GM18867 (cell line): ENCODE results near the gene MTA1.

Experiments used
- ATAC-seq: cut with Tn5 transposase; IDR thresholded peaks from one replicate; pipeline ENCODE4 v1.9.1; 2021; ENCODE audit warnings: mild to moderate bottlenecking, moderate library complexity; ENCODE audit not compliant: unreplicated experiment

The MTA1 gene

DNA sequence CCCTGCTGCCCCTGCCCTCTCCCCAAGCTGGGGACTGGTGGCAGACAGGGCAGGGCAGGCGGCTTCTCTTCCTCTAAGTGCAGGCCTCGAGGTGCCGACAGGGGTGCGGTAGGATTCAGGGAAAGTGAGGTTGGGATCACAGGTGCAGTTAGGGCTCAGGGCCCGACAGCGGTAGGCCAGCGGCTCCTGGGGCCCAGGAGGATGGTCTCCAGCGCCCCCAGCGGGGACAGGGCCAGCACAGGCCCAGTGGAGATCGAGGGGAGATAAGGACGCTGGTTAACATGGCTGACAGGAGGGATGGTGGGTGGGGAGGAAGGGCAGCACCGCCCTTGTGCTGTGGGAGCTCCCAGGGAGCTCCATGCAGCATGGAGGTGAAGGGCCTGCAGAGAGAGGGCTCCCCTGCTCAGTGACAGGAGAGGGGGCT lies 66.1 kb downstream of the MTA1 start:
- no peak for ATAC-seq

DNA sequence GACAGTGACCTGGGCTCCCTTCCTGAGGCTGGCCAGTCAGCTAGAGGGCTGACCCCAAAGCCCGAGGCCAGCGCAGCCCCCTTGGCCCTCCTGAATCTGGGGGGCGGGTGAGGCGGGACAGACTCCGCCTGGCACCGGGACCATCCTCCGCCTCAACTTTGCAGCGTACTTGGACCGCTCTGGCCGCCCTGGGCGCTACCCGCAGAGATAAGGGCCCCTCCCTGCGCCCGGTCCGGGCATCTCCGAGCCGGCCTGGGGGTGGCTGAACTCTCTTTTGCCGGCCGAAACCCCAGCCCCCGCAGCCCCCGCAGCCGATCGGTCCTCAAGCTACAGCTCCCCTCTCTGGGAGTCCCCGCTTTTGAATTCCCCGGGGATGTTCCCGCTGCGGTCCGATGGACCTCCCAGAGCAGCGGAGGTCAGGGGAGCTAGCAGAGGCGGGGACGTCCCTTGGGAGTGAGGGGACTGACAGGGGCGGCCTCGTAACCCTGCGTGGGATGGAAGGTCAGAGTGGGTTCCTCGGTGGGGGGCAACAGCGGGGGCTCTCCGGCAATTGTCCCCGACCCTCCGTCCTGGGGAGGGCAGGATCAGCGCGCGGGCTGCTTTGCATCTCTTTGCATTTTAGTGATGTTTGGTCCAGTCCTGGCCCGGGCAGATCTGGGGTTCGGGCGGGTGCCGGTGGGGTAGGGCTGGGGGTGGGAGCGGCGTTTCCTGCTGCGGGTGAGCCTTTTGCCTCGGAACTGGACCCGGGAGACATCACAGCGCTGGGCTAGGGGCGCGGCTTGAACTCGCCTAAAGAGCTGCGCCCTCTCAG lies 66.7 kb downstream of the MTA1 start, which contains the start of gene CRIP1:
CRIP1 (plus strand) TSS at position 724 of the 811 bp plus-strand sequence. CDS start 374 bp downstream, outside the sequence.
- no peak for ATAC-seq

DNA sequence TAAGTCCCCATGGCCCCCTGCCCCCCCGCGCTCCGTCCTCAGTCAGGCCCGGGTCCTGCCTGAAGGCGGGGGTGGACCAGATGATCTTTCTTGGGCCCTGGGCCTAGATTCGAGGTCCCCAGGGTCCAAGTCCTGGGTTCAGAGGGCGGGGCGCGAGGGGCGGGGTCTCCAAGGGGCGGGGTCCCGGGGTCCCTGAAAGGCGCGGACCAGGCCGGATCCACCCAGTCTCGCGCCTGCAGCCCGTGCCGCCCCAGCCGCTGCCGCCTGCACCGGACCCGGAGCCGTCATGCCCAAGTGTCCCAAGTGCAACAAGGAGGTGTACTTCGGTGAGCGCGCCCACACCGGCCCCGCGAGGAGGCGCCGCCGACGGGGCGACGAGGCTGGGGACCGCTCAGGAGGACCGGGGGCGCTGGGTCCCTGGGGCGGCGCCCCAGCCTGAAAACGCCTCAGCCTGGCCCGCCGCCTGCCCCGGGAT lies 67.4 kb downstream of the MTA1 start:
- ATAC-seq, result no peak

DNA sequence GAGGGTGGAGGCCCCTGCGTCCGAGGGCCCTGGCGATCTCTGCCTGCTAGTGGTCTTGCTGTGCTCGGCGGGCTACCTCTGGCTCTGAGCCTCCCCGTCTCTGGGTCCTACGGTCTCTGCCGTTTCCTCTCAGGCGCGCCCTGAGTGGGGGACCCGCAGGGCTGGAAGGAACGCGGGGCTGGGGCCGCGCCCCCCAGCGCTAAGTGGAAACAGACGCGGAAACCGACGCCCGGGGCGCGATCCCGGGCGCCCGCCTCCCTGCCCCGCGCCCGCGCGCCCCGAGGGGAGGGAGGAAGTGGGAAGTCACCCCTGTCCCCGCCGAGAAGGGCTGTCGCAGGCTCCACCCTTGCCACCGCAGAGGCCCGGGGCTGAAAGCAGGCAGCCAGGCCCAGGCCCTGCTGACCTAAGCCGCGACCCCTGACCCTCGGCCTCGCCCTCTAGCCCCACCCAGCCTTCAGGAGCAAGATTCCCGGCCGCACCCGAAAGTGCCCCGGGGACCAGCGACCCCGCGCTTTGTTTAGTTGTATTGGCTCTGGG lies 67.9 kb downstream of the MTA1 start:
- no peak for ATAC-seq

DNA sequence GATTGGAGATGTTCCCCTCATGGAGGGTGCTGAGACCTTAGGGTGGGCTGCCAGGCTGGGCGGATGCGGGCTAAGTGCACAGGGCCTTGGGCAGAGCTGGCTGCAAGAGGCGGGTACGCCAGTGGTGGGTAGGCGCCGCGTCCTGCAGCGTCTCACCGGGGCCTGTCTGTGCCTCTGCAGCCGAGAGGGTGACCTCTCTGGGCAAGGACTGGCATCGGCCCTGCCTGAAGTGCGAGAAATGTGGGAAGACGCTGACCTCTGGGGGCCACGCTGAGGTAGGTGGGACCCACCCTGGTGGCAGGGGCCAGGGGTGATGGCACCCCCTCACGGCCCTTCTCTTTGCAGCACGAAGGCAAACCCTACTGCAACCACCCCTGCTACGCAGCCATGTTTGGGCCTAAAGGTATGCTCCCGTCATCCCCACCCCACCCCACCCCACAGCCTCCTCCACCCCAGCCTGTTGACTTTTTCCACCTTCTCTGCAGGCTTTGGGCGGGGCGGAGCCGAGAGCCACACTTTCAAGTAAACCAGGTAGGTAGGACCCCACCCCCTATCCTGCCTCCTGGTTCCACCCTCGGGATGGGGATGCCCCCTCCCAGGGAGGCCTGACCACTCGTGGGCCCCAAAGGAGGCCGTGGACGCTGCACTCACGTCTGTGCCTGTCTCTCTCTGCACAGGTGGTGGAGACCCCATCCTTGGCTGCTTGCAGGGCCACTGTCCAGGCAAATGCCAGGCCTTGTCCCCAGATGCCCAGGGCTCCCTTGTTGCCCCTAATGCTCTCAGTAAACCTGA lies 68.6 kb downstream of the MTA1 start:
- ATAC-seq, result no peak

DNA sequence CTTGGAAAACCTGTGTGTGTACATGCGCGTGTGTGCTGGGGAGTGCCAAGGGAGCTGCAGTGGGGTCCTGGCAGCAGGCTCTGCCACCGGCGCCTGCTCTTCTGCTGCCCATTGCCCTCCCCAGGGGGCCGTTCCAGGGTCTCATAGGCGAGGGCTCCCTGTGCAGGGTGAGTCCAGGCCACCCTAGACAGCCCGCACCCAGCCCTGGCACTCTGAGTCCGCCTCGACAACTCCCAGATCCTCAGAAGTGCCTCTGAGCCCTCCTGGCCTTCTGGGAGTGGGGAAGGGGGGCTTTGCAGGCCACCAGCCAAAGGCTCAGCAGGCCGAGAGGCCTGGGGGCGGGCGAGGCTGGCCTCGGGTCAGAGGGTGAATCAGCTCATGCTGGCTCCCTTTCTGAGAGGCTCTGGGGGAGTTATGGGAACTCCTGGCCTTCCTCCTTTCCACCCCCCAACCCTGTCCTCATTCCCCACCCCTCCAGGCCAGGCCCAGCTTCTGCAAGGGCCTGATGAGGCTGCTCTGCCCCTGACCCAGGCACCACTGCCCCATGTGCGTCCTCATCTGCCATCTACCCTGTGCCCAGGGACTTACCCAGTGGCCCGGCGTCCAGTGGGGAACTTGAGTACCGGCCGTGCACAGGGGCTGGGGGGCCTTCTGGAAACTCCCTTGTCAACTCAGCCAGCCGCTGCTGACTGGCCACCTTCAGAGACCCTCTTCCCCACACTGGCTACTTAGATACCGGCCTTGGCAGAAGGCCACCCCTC lies 69.3 kb downstream of the MTA1 start:
- ATAC-seq, result no peak

DNA sequence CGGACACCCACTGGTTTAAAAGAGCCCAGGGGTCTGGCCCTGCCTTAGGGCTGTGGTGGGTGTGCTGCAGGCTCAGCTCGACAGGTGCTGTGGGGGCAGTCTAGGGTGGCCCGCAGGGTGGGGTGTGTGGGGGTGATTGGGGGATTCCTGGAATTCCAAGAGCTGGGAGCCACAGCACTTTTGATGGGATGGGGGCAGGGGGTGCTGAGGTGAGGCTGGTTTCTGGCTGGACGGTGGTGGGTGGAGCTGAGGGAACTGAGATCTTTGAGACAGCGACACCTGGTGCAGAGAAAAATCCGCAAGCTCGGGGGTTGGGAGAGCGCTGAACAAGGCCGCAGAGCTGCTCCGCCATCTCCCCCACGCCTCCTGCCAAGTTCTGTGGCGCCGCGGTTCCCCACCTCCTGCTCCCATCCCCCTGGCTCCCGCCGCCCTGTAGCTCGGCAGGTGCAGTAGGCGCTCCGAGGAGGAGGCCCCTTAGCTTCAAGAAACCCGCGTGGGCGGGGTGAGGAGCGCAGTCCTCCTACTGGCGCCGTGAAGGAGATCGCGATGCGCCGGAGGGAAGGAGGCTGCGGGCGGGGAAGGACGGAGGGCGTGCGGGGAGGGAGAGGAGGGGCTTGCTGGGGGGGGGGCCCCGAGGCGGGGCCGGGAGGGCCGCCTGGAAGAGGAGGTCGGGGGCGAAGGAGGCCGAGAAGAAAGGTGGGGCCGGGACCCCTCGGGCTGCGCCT lies 70.1 kb downstream of the MTA1 start:
- no peak for ATAC-seq

DNA sequence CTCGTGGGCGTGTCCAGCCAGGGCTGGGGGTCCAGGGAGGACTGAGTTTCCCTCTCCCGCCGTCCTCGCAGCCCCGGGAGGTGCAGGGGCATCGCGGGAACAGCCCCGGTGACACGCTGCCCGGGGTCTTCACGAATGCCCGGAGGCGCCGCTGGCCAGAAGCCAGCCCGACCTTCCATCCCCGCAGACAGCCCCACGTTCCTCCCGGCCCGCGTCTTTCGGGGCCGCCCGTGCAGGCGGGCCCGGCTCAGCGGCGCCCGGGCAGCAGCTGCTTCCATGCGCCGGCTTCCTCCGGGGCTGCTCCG lies 70.6 kb downstream of the MTA1 start:
- ATAC-seq, result peak; percentile 1

DNA sequence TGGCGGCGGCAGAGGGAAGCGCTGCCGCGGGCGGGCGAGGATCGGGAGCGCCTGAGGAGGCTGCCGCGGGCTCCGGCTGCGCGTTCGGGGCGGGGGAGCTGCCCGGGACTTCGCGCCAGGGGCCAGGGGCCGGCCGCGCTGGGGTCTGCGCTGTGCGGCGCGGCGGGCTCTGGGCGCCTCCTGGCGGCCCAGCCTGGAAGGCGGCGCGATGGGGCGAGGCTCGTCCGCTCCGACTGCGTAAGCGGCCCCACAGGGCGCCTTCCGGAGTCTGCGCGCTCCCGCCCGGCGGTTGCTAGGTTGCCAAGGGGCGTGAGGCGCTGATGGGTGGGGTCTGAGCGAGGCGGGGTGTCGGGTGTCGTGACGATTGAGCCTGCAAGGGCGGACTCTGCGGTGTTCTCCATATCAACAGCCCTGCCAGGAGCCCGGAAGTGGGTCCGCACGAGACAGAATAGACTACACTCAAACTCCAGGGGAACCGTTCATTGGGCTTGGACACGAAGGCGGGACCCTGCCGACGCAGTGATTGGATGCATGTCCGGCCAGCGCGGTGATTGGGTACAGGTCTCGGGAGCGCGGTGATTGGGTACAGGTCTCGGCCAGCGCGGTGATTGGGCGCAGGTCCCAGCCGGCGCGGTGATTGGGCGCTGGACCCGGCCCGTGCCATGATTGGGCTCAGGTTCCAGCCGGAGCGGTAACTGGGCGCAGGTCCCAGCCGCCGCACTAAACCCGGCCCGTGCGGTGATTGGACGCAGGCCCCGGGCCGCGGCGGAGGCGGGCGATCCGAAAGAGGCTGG lies 71.1 kb downstream of the MTA1 start, which contains the start of gene TEDC1:
TEDC1 (plus strand) TSS at position 675 of the 794 bp plus-strand sequence. CDS start 130 bp downstream, outside the sequence.
- peak; percentile 65 for ATAC-seq

DNA sequence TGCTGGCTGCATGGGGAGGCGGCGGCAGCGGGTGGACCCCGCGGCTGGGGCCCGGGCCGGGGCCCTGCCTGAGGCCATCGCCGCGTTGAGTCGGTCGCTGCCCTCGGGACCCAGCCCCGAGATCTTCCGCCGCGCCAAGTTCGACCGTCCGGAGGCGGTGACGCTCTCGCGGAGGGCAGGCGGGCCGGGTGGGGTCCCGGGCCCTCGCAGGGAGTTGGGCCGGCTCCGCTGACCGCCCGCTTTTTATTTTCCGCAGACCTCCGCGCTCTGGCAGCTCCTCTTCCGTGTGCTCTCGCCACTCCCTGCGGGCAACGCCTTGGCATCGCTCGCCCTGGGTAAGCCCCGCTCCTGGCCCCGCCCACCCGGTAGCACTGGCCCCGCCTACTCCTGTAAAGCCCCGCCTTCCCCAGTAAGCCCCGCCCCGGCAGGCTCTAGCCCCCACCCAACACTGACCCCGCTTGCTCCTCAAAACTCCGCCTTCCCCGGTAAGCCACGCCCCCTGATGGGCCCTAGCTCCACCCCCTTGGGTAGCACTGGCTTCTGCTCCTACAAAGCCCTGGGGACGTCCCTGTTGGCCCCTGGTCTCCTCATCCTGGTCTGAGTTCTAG lies 71.8 kb downstream of the MTA1 start:
- peak; percentile 9 for ATAC-seq

DNA sequence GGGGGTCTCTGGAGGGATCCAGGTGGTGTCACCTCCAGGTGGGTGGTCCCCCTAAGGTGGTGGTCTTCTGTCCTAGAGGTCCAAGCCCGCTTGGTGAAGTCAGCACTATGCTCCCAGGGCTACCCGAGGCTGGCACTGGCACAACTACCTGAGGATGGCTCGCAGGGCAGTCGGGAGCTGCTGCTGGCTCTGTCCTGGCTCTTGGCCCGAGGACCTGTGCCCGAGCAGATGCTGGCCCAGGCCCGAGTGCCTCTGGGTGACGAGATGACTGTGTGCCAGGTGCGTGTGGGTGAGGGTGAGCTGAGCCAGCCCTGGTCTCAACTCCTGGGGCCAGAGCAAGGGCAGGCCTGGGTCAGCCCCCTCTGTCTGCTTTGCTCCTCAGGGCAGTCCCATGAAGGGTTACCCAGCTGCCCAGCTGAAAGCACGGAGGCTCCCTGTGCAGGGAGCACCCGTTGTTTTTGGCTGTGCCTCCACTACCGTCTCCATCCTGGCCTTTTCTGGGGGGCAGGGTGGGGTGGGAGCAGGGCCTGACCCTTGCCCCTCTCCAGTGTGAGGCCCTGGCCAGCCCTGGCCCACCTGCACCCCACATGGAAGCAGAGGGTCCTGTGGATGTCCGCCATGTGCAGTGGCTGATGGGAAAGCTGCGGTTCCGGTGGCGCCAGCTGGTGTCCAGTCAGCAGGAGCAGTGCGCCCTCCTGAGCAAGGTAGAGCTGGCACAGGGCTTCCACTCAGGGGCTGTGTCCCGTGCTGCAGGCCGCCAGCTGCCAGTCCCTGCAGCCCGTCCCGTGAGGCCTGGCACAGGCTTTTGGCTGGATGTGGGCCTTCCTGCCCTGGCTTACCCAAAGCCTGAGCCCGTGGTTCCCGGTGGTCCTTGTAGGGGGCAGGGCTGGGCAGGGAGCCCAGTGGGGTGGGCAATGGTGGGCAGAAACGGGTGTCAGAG lies 72.7 kb downstream of the MTA1 start:
- ATAC-seq, result no peak

DNA sequence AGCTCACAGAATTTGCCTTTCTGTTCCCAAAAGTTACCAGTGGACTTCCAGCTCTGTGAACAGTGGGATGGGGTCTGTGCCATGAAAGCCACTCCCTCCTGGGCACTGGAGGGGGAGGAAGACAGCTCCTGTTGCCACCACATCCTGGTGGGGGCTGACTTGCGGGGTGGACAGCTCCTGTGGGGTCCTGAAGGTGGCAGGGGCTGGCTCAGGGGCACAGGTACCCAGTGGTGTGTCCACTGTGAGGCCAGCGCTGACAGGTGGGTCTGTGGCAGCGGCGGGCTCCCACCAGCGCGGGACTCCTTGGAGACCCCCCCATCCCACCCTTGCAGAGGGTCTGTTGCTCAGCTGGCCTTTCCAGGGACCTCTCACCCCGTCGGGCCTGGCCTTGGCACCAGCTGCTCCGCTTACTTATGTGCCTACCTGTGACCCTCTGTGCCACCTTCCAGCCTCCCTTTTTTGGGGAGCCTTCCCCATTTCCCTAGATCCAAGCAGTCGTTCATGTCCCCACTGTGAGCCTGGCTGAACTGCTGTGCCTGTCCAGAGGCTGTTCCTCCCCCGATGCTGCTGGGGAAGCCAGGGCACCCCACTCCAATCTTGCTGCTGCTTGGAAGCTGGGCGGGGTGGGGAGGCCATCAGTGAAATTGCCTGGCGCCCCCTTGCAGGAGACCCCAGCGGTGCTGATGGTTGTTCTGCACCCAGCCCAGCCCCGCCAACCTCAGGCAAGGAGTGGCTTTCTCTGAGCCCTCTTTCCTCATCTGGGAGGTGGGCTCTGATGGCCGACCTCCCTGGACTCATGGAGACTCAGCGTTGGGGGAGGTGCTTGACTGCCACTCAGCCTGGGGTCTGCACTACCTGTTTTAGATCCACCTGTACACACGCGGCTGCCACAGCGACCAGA lies 73.6 kb downstream of the MTA1 start:
- ATAC-seq, result no peak

DNA sequence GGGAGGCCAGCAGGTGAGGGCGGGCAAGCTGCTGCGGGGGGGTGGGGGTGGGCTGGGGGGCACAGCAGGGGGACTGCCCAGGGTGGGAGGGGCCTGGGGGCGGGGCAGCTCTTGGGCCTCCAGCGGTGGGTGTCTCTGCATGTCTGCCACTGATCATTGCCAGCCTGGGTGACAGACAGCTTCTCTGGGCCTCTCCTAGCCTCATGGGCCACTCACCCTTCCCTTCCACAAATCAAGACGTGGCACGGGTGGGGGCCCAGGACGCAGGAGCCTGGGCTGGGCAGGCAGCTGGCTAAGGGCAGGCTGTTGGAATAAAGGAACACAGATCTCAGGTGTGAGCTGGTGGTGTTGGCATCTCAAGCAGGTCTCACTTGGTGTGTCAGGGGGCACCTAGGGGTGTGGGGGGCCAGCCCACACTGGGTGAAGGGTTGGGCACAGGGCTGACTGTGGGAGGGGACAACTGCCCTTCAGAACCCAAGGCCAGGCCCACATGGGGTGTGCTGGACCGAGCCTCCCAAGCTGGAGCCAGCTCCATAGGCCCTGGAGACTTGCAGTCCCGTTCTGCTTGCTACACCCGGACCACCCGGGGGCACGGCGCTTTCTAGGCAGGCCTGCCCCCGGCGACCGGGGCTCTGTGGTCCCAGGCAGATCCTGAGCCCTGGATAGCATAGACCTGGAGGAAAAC lies 74.4 kb downstream of the MTA1 start:
- ATAC-seq, result no peak

DNA sequence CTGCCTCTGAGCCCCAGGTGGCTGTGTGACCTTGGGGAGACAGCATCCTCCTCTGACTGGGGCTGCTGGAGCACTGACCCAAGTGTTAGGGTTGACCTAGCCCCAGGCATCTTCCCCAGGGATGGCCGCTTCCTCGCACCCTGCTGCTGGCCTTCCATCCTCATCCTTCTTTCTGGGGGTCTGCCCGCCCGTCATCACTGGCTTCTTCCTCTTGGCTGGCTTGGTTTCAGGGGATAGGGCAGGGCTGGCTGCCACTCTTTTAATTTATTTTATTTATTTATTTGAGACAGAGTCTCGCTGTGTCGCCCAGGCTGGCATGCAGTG lies 74.9 kb downstream of the MTA1 start:
- ATAC-seq, result no peak

DNA sequence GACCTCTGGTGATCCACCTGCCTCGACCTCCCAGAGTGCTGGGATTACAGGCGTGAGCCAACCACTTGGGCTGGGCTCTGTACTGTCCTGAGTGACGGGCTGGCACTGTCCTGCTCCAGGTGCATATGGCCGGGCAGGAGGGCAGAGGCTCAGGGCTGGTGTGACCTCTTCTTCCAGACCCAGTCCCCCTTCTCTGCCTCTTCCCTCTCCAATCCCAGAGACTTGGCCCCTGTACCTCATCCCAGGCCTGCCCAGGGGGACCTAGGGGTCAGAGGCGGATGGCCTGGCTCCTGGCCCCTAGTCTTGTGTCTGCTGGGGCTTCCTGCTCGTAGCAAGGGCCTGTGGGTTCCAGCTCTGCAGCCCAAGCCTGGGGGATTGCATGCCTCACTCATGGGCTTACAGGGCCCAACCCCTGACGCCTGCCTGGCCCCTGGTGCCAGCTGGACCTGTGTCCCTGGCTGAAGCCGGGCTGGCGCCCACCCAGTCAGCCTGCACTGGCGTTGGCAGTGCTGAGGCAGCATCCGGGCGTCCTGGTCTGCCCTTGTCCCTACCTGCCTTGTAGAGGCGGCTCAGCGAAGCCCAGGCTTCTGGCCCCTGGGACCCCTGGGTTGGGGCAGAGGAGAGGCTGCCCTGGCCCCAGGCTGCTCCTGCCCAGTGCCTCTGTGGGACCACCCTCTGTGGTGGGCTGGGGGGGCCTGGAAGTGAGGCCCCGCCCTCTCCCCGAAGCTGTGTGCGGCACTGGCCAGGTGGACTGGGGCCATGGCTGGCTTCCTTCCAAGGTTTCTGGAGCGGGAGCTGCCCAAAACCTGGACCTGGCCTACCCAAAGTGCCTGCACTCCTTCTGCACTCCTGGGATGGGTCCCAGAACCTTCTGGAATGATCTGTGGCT lies 75.7 kb downstream of the MTA1 start:
- ATAC-seq, result no peak
